Measurements from ENCODE around the gene BRIX1. TPM values are rescaled to one million over a fixed set of nuclear protein-coding genes. Genes with fewer than 3 reads are reported as not detected.

The BRIX1 gene
- total and polyA plus RNA-seq, 2 of the 13 experiments (the other 11 are each of a cell fraction or from before 2014, with no cell fraction given) = 23.6 to 78.4 TPM

DNA sequence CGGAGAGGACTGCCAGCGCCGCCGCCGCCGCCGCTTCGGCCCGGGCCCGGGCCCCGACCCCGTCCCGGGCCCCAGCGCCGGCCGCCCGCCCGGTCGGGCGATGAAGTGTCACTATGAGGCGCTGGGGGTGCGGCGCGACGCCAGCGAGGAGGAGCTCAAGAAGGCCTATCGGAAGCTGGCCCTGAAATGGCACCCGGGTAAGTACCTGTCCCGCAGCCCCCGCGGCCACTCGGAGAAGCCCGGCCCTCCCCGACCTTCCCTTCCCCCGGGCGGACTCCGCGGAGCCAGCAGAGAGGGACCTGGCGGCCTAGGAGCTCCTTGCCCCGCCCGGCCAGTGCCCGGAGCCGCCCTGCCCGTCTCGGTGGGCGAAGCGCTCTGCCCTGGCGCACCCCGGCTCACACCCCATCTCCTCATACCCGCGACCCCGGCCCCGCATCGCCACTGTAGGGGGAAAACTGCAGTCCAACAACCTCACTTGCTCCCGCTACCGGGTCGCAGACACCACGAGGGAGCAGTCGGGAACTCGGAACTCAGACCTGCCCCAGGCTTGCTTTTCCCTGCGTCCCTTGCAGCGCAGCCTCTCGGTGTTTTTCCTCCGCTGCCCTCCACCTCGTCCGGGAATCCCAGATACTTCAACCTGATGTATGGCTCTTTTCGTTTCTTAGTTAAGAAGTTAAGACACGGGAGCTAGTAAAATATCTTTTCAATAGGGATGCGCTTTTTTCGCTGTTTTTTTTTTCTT lies 14.4 kb downstream of the BRIX1 start (continued):
- TF ChIP-seq, protein P1, sequence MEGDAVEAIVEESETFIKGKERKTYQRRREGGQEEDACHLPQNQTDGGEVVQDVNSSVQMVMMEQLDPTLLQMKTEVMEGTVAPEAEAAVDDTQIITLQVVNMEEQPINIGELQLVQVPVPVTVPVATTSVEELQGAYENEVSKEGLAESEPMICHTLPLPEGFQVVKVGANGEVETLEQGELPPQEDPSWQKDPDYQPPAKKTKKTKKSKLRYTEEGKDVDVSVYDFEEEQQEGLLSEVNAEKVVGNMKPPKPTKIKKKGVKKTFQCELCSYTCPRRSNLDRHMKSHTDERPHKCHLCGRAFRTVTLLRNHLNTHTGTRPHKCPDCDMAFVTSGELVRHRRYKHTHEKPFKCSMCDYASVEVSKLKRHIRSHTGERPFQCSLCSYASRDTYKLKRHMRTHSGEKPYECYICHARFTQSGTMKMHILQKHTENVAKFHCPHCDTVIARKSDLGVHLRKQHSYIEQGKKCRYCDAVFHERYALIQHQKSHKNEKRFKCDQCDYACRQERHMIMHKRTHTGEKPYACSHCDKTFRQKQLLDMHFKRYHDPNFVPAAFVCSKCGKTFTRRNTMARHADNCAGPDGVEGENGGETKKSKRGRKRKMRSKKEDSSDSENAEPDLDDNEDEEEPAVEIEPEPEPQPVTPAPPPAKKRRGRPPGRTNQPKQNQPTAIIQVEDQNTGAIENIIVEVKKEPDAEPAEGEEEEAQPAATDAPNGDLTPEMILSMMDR (CRISPR knock-in tag; IDR thresholded peaks at IDR 0.05) = 0 out of 2 replicates have a peak, but pooled peaks have one; percentile 15
- TF ChIP-seq ZNF205 (CRISPR knock-in tag; IDR thresholded peaks at IDR 0.05) = peak; percentile 76
- TF ChIP-seq, protein P2, sequence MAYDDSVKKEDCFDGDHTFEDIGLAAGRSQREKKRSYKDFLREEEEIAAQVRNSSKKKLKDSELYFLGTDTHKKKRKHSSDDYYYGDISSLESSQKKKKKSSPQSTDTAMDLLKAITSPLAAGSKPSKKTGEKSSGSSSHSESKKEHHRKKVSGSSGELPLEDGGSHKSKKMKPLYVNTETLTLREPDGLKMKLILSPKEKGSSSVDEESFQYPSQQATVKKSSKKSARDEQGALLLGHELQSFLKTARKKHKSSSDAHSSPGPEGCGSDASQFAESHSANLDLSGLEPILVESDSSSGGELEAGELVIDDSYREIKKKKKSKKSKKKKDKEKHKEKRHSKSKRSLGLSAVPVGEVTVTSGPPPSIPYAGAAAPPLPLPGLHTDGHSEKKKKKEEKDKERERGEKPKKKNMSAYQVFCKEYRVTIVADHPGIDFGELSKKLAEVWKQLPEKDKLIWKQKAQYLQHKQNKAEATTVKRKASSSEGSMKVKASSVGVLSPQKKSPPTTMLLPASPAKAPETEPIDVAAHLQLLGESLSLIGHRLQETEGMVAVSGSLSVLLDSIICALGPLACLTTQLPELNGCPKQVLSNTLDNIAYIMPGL (CRISPR knock-in tag; IDR thresholded peaks at IDR 0.05; ENCODE audit: borderline replicate concordance in 1 of 2, low read depth in 1 of 2) = peak; percentile 20 to 54; a peak in 1 of 4 replicates
- 0 out of 2 replicates have a peak, but pooled peaks have one; percentile 35 for TF ChIP-seq ZMYM3 (CRISPR knock-in tag; IDR thresholded peaks at IDR 0.05)
- peak; percentile 46 for TF ChIP-seq ZSCAN31 (CRISPR knock-in tag; IDR thresholded peaks at IDR 0.05; ENCODE audit: low read depth)
- TF ChIP-seq CEBPG (CRISPR knock-in tag; IDR thresholded peaks at IDR 0.05) = no peak
- no peak for TF ChIP-seq ZEB1 (IDR thresholded peaks at IDR 0.05; ENCODE audit: insufficient replicate concordance, low read depth)
- TF ChIP-seq, protein P3, sequence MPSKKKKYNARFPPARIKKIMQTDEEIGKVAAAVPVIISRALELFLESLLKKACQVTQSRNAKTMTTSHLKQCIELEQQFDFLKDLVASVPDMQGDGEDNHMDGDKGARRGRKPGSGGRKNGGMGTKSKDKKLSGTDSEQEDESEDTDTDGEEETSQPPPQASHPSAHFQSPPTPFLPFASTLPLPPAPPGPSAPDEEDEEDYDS (CRISPR knock-in tag; IDR thresholded peaks at IDR 0.05) = peak; percentile 26; the same call in 1 of the 2 replicates
- TF ChIP-seq, protein P4, sequence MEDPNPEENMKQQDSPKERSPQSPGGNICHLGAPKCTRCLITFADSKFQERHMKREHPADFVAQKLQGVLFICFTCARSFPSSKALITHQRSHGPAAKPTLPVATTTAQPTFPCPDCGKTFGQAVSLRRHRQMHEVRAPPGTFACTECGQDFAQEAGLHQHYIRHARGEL (CRISPR knock-in tag; IDR thresholded peaks at IDR 0.05) = no peak
- TF ChIP-seq SRY (CRISPR knock-in tag; IDR thresholded peaks at IDR 0.05) = 0 out of 2 replicates have a peak, but pooled peaks have one; percentile 35
- peak; percentile 83 for TF ChIP-seq ASH2L (IDR thresholded peaks at IDR 0.05; ENCODE audit: insufficient read length, low read depth, low read length)
- no peak for TF ChIP-seq SMAD3 (CRISPR knock-in tag; IDR thresholded peaks at IDR 0.05)
- peak; percentile 58 for TF ChIP-seq SALL1 (CRISPR knock-in tag; IDR thresholded peaks at IDR 0.05)
- 0 out of 2 replicates have a peak, but pooled peaks have one; percentile 54 for TF ChIP-seq BRD4 (CRISPR knock-in tag; IDR thresholded peaks at IDR 0.05)
- TF ChIP-seq, protein P5, sequence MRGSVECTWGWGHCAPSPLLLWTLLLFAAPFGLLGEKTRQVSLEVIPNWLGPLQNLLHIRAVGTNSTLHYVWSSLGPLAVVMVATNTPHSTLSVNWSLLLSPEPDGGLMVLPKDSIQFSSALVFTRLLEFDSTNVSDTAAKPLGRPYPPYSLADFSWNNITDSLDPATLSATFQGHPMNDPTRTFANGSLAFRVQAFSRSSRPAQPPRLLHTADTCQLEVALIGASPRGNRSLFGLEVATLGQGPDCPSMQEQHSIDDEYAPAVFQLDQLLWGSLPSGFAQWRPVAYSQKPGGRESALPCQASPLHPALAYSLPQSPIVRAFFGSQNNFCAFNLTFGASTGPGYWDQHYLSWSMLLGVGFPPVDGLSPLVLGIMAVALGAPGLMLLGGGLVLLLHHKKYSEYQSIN (CRISPR knock-in tag; IDR thresholded peaks at IDR 0.05; ENCODE audit: borderline replicate concordance) = no peak
- 0 out of 3 replicates have a peak, but pooled peaks have one; percentile 21 for TF ChIP-seq MXI1 (IDR thresholded peaks at IDR 0.05; ENCODE audit: borderline replicate concordance, low read depth, low read length)
- no peak; the same call in 1 of the 2 replicates for TF ChIP-seq CBX5 (CRISPR knock-in tag; IDR thresholded peaks at IDR 0.05; ENCODE audit: borderline replicate concordance)
- TF ChIP-seq ZSCAN21 (CRISPR knock-in tag; IDR thresholded peaks at IDR 0.05; ENCODE audit: borderline replicate concordance) = peak; percentile 64
- TF ChIP-seq ZNF605 (CRISPR knock-in tag; IDR thresholded peaks at IDR 0.05) = no peak
- no peak for TF ChIP-seq TOE1 (CRISPR knock-in tag; IDR thresholded peaks at IDR 0.05)
- TF ChIP-seq ESRRA (CRISPR knock-in tag; IDR thresholded peaks at IDR 0.05; ENCODE audit: low read depth) = 0 out of 2 replicates have a peak, but pooled peaks have one; percentile 36
- no peak for TF ChIP-seq PHF5A (CRISPR knock-in tag; IDR thresholded peaks at IDR 0.05; ENCODE audit: low read depth, unreplicated experiment)
- TF ChIP-seq ARHGAP35 (CRISPR knock-in tag; IDR thresholded peaks at IDR 0.05; ENCODE audit: borderline replicate concordance) = peak; percentile 86
- no peak for TF ChIP-seq ZNF563 (CRISPR knock-in tag; IDR thresholded peaks at IDR 0.05)

Measured in HepG2 (cell line).